ENCODE results near the gene SLC46A1.

Gene SLC46A1

DNA sequence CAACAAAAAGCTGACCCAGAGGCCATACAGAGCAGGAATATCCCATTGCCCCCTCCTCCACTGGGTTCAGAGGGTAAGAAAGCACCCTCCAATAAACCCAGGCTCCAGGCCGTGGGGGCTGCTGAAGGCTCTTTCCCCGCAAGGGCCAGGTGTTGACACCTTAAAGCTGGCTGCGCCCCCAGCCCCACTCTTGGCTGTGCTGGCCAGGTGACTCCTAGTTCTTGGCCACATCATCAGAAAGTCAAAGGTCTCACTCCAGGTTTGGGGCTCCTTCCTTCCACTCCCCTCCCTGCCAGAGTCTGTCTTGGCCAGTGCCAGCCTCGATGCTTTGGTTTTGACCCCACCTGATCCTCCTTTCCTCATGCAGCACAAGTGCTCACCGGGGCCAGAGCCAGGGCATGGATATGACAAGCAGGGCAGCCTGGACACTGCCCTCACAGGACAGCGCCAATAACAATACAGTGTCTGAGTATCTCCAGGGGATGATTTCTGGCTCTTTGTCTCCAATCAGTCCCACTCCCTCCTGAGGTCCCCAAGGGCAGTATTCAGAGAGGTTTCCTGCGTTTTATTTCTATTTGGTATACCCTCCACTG is 8.2 kb downstream of the SLC46A1 start:
- Mint-ChIP-seq H3K27ac (peak overlapping the region; percentile 3), H3K36me3 (ENCODE audit: low read depth) (peaks cover 79% of the 10 kb centered on the region), H3K9me3 (no peaks in the 10 kb centered on the region), H3K4me3 (no peak overlapping the region), H3K4me1 (ENCODE audit: low read depth) (peaks cover 33% of the 10 kb centered on the region), H3K27me3 (peaks cover 1% of the 10 kb centered on the region)
- intact Hi-C loops (cut with micrococcal nuclease): no loop called here

GRCh38 chr17:28397275-28397674 is 8.7 kb downstream of the SLC46A1 start:
- Mint-ChIP-seq H3K27ac (no peak overlapping the region), H3K4me1 (ENCODE audit: low read depth) (peaks cover 27% of the 10 kb centered on the region), H3K27me3 (peaks cover 1% of the 10 kb centered on the region), H3K4me3 (no peak overlapping the region), H3K36me3 (ENCODE audit: low read depth) (peaks cover 74% of the 10 kb centered on the region), H3K9me3 (no peaks in the 10 kb centered on the region)
- intact Hi-C loops (cut with micrococcal nuclease): no loop called here

- no peaks in the 10 kb centered on the region for H3K27me3 Mint-ChIP-seq
- H3K4me1 Mint-ChIP-seq (ENCODE audit: low read depth): peaks cover 22% of the 10 kb centered on the region
- H3K4me3 Mint-ChIP-seq: no peak overlapping the region
- no peaks in the 10 kb centered on the region for H3K9me3 Mint-ChIP-seq
- intact Hi-C loops (cut with micrococcal nuclease): no loop called here
- H3K27ac Mint-ChIP-seq: no peak overlapping the region
- peaks cover 69% of the 10 kb centered on the region for H3K36me3 Mint-ChIP-seq (ENCODE audit: low read depth)
Observed at GRCh38 chr17:28396635-28397239, 9.3 kb downstream of the SLC46A1 start.

GRCh38 chr17:28395968-28396367 is 10.0 kb downstream of the SLC46A1 start:
- Mint-ChIP-seq H3K27me3 (no peaks in the 10 kb centered on the region), H3K9me3 (no peaks in the 10 kb centered on the region), H3K36me3 (ENCODE audit: low read depth) (peaks cover 70% of the 10 kb centered on the region), H3K4me3 (no peak overlapping the region), H3K27ac (no peak overlapping the region), H3K4me1 (ENCODE audit: low read depth) (peaks cover 18% of the 10 kb centered on the region)
- intact Hi-C loops (cut with micrococcal nuclease): no loop called here

GRCh38 chr17:28395426-28395825 is 10.6 kb downstream of the SLC46A1 start:
- peaks cover 15% of the 10 kb centered on the region for H3K4me1 Mint-ChIP-seq (ENCODE audit: low read depth)
- no peaks in the 10 kb centered on the region for H3K27me3 Mint-ChIP-seq
- intact Hi-C loops (cut with micrococcal nuclease): no loop called here
- H3K4me3 Mint-ChIP-seq: no peak overlapping the region
- H3K27ac Mint-ChIP-seq: no peak overlapping the region
- H3K36me3 Mint-ChIP-seq (ENCODE audit: low read depth): peaks cover 70% of the 10 kb centered on the region
- H3K9me3 Mint-ChIP-seq: no peaks in the 10 kb centered on the region

DNA sequence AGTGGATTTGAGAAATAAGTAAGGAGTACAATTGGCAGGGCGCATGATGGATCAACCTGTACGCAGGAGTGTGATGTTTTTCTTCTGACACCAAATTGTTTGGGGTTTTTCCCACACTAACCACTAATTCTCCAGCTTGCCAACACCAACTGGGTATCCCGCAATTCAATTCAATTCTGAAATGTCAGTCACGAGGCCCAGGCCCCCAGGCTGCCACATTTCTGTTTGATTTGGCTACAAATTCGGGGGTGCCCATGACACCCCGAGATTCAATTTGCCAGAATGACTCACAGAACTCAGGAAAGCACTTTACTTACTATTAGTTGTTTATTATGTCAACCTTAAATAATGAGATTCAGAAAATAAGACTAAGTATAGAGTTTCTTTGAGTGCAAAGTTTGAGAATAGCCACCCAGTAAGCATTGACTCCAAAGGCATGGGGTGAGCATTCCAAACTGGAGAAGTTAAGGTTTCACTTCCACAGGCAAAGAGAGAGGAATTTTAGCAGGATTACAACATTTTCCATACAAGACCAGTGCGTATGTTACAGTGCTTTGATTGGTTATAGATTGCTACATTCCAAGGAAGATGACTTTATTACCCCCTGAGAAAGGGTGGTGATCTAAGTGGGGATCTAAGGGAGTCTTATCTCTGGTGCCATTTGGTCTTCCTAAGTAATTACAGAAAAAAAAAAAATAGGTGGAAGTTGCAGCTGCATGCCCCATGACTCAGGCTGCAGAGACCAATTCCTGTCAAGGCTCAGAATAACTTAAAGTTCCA is 11.5 kb downstream of the SLC46A1 start:
- H3K4me1 Mint-ChIP-seq (ENCODE audit: low read depth): peaks cover 10% of the 10 kb centered on the region
- H3K4me3 Mint-ChIP-seq: no peak overlapping the region
- H3K36me3 Mint-ChIP-seq (ENCODE audit: low read depth): peaks cover 70% of the 10 kb centered on the region
- no peak overlapping the region for H3K27ac Mint-ChIP-seq
- intact Hi-C loops (cut with micrococcal nuclease): no loop called here
- H3K9me3 Mint-ChIP-seq: no peaks in the 10 kb centered on the region
- no peaks in the 10 kb centered on the region for H3K27me3 Mint-ChIP-seq

GRCh38 chr17:28392491-28392890 is 13.5 kb downstream of the SLC46A1 start:
- H3K4me3 Mint-ChIP-seq: no peak overlapping the region
- H3K27me3 Mint-ChIP-seq: no peaks in the 10 kb centered on the region
- peaks cover 58% of the 10 kb centered on the region for H3K36me3 Mint-ChIP-seq (ENCODE audit: low read depth)
- no peak overlapping the region for H3K27ac Mint-ChIP-seq
- no peaks in the 10 kb centered on the region for H3K9me3 Mint-ChIP-seq
- intact Hi-C loops (cut with micrococcal nuclease): no loop called here
- H3K4me1 Mint-ChIP-seq (ENCODE audit: low read depth): peaks cover 5% of the 10 kb centered on the region

- H3K4me1 Mint-ChIP-seq (ENCODE audit: low read depth): peaks cover 8% of the 10 kb centered on the region
- H3K36me3 Mint-ChIP-seq (ENCODE audit: low read depth): peaks cover 48% of the 10 kb centered on the region
- H3K27ac Mint-ChIP-seq: no peak overlapping the region
- no peaks in the 10 kb centered on the region for H3K27me3 Mint-ChIP-seq
- intact Hi-C loops (cut with micrococcal nuclease): no loop called here
- no peaks in the 10 kb centered on the region for H3K9me3 Mint-ChIP-seq
- H3K4me3 Mint-ChIP-seq: no peak overlapping the region
Observed at GRCh38 chr17:28391401-28391800, 14.6 kb downstream of the SLC46A1 start.

- Mint-ChIP-seq H3K27ac (no peak overlapping the region), H3K4me1 (ENCODE audit: low read depth) (peaks cover 8% of the 10 kb centered on the region), H3K4me3 (no peak overlapping the region), H3K27me3 (no peaks in the 10 kb centered on the region), H3K9me3 (no peaks in the 10 kb centered on the region), H3K36me3 (ENCODE audit: low read depth) (peaks cover 46% of the 10 kb centered on the region)
- intact Hi-C loops (cut with micrococcal nuclease): no loop called here
Observed at GRCh38 chr17:28390984-28391383, 15.0 kb downstream of the SLC46A1 start.

DNA sequence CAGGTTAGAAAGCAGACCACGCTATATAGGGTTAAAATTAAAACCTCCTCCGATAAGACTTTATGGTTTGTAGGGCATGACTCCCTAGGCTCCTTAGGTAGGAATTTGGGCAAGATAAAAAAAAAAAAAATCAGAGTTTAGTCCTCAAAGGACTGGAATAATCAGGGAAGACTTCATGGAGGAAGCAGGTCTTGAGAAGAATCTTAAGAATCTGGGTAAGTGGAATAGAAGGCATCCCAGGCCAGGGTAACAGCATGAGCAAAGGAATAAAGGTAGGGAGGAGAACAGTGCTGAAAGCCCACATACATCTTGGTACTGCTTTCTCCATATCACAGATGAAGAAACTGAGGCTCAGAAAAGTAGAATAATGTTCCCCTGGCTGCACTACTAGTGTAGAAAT is 15.4 kb downstream of the SLC46A1 start:
- intact Hi-C loops (cut with micrococcal nuclease): no loop called here
- Mint-ChIP-seq H3K36me3 (ENCODE audit: low read depth) (peaks cover 41% of the 10 kb centered on the region), H3K27me3 (no peaks in the 10 kb centered on the region), H3K4me1 (ENCODE audit: low read depth) (peaks cover 8% of the 10 kb centered on the region), H3K4me3 (no peak overlapping the region), H3K27ac (no peak overlapping the region), H3K9me3 (no peaks in the 10 kb centered on the region)

DNA sequence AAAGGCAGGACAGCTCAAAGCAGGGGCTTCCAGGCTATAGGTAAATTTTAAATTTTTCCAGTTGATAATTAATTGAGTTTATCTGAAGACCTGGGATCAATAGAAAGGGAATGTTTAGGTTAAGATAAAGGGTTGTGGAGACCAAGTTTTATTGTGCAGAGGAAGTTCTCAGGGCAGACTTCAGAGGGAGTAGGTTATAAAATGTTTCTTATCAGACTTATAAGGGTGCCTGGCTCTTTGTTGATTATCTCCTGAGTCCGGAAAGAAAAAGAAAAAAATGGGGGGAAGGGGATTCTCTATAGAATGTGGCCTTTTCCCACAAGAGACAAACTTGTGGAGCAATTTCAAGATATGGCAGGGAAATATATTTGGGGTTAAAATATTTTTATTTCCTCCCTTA is 15.9 kb downstream of the SLC46A1 start:
- Mint-ChIP-seq H3K4me3 (no peak overlapping the region), H3K27ac (no peak overlapping the region), H3K9me3 (no peaks in the 10 kb centered on the region), H3K36me3 (ENCODE audit: low read depth) (peaks cover 37% of the 10 kb centered on the region), H3K27me3 (peaks cover 4% of the 10 kb centered on the region), H3K4me1 (ENCODE audit: low read depth) (peaks cover 12% of the 10 kb centered on the region)
- intact Hi-C loops (cut with micrococcal nuclease): no loop called here

DNA sequence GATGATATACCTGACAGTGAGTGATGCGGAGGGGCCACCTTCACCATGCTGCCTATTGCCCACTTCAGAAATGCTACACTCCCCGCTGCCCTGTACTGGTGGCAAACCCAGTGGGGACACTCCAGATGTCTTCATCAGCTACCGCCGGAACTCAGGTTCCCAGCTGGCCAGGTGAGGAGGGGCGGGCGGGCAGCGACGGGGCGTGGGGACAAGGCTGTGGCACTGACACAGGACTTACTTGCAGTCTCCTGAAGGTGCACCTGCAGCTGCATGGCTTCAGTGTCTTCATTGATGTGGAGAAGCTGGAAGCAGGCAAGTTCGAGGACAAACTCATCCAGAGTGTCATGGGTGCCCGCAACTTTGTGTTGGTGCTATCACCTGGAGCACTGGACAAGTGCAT is 17.9 kb downstream of the SLC46A1 start:
- no peak overlapping the region for H3K4me3 Mint-ChIP-seq
- intact Hi-C loops (cut with micrococcal nuclease): loop anchor here (10.0 kb wide), 1 partner anchor 157 kb away; no protein-coding TSS in a partner anchor
- peaks cover 28% of the 10 kb centered on the region for H3K4me1 Mint-ChIP-seq (ENCODE audit: low read depth)
- no peak overlapping the region for H3K27ac Mint-ChIP-seq
- H3K9me3 Mint-ChIP-seq: no peaks in the 10 kb centered on the region
- peaks cover 22% of the 10 kb centered on the region for H3K27me3 Mint-ChIP-seq
- H3K36me3 Mint-ChIP-seq (ENCODE audit: low read depth): peaks cover 34% of the 10 kb centered on the region

DNA sequence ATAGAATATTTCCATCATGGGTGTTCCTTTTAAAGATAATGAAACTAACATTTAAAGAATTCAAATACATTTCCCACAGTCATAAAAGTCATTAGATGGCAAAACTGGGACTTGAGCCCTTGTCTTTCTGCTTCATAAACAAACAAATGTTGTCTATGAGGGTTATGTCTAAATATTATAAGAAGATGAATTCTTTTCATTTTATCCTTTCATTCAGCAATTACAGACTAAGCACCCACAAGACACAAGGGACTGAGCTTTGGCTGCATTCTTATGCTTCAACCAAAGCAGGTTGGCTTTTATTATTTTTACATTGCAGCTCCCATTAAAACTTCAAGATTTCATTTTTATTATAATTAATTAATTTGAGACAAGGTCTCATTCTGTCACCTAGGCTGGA is 19.6 kb downstream of the SLC46A1 start:
- H3K4me3 Mint-ChIP-seq: no peak overlapping the region
- peaks cover 33% of the 10 kb centered on the region for H3K4me1 Mint-ChIP-seq (ENCODE audit: low read depth)
- no peak overlapping the region for H3K27ac Mint-ChIP-seq

DNA sequence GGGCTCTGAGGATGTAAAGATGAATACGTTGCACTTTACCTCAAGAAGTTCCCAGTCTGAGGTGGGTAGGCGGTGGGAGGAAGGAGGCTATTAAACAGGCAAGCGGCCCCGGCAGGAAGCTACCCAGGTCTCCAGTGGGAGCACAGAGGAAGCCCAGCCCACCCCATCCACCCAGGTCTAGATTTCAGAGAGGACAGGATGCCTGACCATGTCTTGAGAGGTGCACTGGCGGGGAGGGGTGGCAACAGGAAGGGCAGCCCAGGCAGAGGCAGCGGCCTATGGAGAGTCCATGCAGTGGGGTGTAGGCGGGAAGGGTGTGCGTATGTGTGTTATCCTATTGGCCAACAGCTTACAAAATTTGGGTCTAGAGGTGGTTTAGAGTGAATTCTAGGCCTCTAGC is 20.6 kb downstream of the SLC46A1 start:
- no peak overlapping the region for H3K27ac Mint-ChIP-seq
- H3K9me3 Mint-ChIP-seq: no peaks in the 10 kb centered on the region
- peaks cover 40% of the 10 kb centered on the region for H3K4me1 Mint-ChIP-seq (ENCODE audit: low read depth)
- peaks cover 22% of the 10 kb centered on the region for H3K36me3 Mint-ChIP-seq (ENCODE audit: low read depth)
- intact Hi-C loops (cut with micrococcal nuclease): loop anchor here (10.0 kb wide), 1 partner anchor 159 kb away; no protein-coding TSS in a partner anchor
- peaks cover 48% of the 10 kb centered on the region for H3K27me3 Mint-ChIP-seq
- peak overlapping the region; percentile 84 for H3K4me3 Mint-ChIP-seq

More for the DNA sequence above, 19.6 kb downstream of the SLC46A1 start:
- no peaks in the 10 kb centered on the region for H3K9me3 Mint-ChIP-seq
- peaks cover 32% of the 10 kb centered on the region for H3K36me3 Mint-ChIP-seq (ENCODE audit: low read depth)
- peaks cover 38% of the 10 kb centered on the region for H3K27me3 Mint-ChIP-seq
- intact Hi-C loops (cut with micrococcal nuclease): loop anchor here (10.0 kb wide), 1 partner anchor 158 kb away; no protein-coding TSS in a partner anchor

Data from dendritic cell treated with granulocyte-macrophage colony-stimulating factor and Interleukin-4, amounts not matched to agents 40 ng/mL and 50 ng/mL, for 4 days (primary cell).